ENCODE results near the gene SLC12A6. TPM values are rescaled to one million over a fixed set of nuclear protein-coding genes. Genes with fewer than 3 reads are reported as not detected.

SLC12A6 gene
- total and polyA plus RNA-seq, 2 of the 13 experiments (the other 11 are each of a cell fraction or from before 2014, with no cell fraction given), result 15.2 to 30.1 TPM

- TF ChIP-seq UBTF (CRISPR knock-in tag; IDR thresholded peaks at IDR 0.05) (peak; percentile 40; the same call in 1 of the 2 replicates), ZNF180 (CRISPR knock-in tag; IDR thresholded peaks at IDR 0.05; ENCODE audit: borderline replicate concordance, low read depth) (0 out of 2 replicates have a peak, but pooled peaks have one; percentile 21), ZNF235 (CRISPR knock-in tag; IDR thresholded peaks at IDR 0.05; ENCODE audit: borderline replicate concordance) (no peak), KDM5A (IDR thresholded peaks at IDR 0.05; ENCODE audit: borderline replicate concordance, low read length) (peak; percentile 49; the same call in 1 of the 2 replicates), ZNF564 (CRISPR knock-in tag; IDR thresholded peaks at IDR 0.05) (0 out of 2 replicates have a peak, but pooled peaks have one; percentile 48), ZNF616 (CRISPR knock-in tag; IDR thresholded peaks at IDR 0.05; ENCODE audit: low read depth) (no peak), PRMT3 (CRISPR knock-in tag; IDR thresholded peaks at IDR 0.05; ENCODE audit: borderline replicate concordance, low read depth) (no peak), HNRNPK (IDR thresholded peaks at IDR 0.05; ENCODE audit: low read depth, low read length, poor library complexity, severe bottlenecking) (peak; percentile 92), STAG1 (CRISPR knock-in tag; IDR thresholded peaks at IDR 0.05) (0 out of 2 replicates have a peak, but pooled peaks have one; percentile 3), THAP9 (CRISPR knock-in tag; IDR thresholded peaks at IDR 0.05; ENCODE audit: borderline replicate concordance) (peak; percentile 7; the same call in 1 of the 2 replicates), MED1 (CRISPR knock-in tag; IDR thresholded peaks at IDR 0.05) (peak; percentile 41; the same call in 1 of the 2 replicates), TOPORS (CRISPR knock-in tag; IDR thresholded peaks at IDR 0.05) (0 out of 2 replicates have a peak, but pooled peaks have one; percentile 47), YY1 (IDR thresholded peaks at IDR 0.05; ENCODE audit: insufficient read depth, insufficient replicate concordance, low read depth, low read length) (no peak), TRAFD1 (CRISPR knock-in tag; IDR thresholded peaks at IDR 0.05; ENCODE audit: borderline replicate concordance) (no peak), YEATS2 (CRISPR knock-in tag; IDR thresholded peaks at IDR 0.05; ENCODE audit: borderline replicate concordance) (no peak), ZNF687 (CRISPR knock-in tag; IDR thresholded peaks at IDR 0.05) (peak; percentile 74)
Observed at GRCh38 chr15:34337557-34338306, at the start of gene SLC12A6 (continued).

All from HepG2 (cell line).